Testis (tissue), 2 donors: ENCODE measurements around the gene NHSL1.

ENCODE experiments used
- POLR2A ChIP-seq: fragments of 450-650 bp; IDR thresholded peaks from one replicate; pipeline ENCODE4 v1.6.1; 2017; ENCODE audit warnings: antibody characterized with exemption, mild to moderate bottlenecking, moderate library complexity
- TF ChIP-seq, protein P1 (sequence below), 3 experiments: fragments of 450-650 bp in 2 of 3; fragments of 200-600 bp in 1 of 3; sonication (generic) in 1 of 3; IDR thresholded peaks; one replicate each; pipeline ENCODE4 v1.5.1; 2016 to 2019; ENCODE audit warnings: antibody characterized with exemption in 3 of 3, mild to moderate bottlenecking in 2 of 3, moderate library complexity in 1 of 3

DNA sequence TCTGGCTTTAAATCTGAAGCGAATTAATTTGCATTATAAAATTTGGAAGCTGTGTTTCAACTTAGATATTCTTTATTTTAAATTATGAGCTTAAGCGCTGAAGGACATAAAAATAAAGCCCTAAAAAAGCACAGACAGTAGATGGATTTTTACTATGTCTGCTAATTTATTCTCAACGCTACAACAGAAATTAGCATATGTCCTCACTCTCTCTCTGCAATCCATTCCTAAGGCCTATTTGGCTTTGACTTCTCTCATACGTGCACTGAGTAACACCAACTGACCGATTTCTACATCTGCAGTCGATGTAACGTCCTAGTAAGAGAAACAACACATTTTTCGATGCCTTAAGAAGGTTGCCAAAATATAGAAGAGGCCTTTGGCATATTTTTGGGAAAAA is 71.6 kb downstream of the NHSL1 start:
- TF ChIP-seq, protein P1, sequence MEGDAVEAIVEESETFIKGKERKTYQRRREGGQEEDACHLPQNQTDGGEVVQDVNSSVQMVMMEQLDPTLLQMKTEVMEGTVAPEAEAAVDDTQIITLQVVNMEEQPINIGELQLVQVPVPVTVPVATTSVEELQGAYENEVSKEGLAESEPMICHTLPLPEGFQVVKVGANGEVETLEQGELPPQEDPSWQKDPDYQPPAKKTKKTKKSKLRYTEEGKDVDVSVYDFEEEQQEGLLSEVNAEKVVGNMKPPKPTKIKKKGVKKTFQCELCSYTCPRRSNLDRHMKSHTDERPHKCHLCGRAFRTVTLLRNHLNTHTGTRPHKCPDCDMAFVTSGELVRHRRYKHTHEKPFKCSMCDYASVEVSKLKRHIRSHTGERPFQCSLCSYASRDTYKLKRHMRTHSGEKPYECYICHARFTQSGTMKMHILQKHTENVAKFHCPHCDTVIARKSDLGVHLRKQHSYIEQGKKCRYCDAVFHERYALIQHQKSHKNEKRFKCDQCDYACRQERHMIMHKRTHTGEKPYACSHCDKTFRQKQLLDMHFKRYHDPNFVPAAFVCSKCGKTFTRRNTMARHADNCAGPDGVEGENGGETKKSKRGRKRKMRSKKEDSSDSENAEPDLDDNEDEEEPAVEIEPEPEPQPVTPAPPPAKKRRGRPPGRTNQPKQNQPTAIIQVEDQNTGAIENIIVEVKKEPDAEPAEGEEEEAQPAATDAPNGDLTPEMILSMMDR (IDR thresholded peaks at IDR 0.05), result no peak
- TF ChIP-seq POLR2A, result no peak
